Measurements from ENCODE around the gene DPP6.
"Not testable (repeated sequence)": the region's sequence is repeated elsewhere in the genome, so short reads cannot be mapped to it uniquely, and the experiment has no call there.

The DPP6 gene

DNA sequence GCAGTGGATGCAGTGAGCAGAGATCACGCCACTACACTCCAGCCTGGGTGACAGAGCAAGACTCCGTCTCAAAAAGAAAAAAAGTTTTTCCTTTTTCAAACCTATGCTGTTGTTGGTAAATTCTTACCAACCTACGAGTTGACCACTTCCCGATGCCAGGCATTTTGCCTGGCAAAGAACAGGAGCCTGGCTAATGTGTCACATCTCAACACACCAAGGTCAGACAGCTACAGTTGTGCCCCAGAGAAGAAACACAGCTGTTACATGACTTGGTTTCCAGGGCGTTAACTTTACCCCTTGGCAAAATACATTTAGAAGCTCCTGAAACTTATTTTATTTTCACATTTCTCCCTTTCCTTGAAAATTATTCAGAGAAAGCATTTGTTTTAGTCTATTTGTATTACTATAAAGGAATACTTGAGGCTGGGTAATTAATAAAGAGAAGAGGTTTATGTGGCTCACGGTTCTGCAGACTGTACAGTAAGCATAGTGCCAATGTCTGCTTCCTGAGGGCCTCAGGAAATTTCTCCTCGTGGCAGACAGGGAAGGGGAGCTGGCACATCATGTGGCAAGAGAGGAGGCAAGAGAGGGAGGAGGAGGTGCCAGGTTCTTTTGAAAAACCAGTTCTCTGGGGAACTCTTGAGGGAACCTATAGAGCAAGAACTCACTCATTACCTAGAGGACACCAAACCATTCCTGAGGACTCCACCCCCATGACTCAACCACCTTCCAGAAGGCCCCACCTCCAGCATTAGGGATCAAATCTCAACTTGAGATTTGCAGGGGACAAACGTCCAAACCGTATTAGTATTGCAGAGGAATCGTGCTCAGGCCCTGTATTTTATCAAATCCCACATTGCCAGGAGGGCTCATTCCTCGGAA, 867.4 kb downstream of the DPP6 start:
- DNase-seq: no peak

DNA sequence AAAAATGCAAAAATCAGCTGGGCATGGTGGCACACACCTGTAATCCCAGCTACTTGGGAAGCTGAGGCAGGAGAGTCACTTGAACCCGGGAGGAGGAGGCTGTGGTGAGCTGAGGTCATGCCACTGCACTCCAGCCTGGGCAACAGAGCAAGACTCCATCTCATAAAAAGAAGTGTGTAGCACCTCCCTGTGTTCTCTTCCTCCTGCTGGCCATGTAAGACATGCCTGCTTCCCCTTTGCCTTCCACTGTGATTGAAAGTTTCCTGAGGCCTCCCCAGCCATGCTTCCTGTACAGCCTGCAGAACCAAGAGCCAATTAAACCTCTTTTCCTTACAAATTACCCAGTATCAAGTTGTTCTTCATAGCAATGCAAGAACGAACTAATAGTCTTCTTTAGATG, 870.3 kb downstream of the DPP6 start:
- DNase-seq: not testable (repeated sequence)

DNA sequence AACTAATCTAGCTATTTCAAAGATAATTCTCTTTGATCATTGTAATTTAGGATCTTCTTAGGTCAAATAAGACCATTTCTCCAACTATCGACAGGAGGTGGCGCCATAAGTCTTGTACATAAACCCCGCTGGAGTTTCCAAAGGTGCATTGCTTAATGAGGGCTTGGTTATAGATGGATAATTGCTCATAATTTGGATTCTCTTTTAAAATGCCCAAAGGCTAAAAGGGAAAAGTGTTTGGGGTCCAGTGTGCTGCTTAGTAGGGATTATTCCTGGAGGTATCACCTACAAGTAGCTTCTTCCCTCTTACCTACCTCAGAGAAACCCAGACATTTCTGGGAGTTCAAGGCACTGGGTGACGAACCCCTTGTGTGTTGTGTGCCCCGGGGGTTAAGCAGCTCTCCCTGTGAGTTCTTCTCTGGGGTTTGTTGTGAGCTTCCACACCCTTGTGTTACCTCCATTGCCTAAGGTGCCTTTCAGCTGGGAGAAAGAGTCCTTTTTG, 875.5 kb downstream of the DPP6 start:
- DNase-seq: peak; percentile 93

- peak; percentile 98 for DNase-seq
Measured at GRCh38 chr7:154928136-154929005, 876.2 kb downstream of the DPP6 start.

- DNase-seq: no peak
Measured at GRCh38 chr7:154929006-154929726, 877.0 kb downstream of the DPP6 start.

DNA sequence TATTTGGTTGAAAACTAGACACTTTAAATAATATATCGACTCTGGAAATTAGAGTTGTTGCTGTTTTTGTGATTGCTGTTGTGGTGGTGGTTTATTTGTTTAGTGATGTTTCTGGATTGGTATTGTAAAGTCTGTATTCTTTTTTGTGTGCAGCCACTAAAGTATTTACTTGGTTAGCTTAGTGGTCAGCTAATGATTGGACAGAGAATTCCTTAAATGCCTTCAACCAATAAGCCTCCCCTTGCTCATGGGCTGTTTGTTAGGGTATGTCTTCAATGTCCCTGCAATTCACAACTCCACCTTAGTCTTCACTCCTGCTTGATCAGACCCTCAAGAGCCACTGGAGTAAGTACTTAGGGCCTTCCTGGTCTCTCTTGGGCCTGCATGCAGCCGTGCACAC, 879.7 kb downstream of the DPP6 start:
- DNase-seq: no peak

DNA sequence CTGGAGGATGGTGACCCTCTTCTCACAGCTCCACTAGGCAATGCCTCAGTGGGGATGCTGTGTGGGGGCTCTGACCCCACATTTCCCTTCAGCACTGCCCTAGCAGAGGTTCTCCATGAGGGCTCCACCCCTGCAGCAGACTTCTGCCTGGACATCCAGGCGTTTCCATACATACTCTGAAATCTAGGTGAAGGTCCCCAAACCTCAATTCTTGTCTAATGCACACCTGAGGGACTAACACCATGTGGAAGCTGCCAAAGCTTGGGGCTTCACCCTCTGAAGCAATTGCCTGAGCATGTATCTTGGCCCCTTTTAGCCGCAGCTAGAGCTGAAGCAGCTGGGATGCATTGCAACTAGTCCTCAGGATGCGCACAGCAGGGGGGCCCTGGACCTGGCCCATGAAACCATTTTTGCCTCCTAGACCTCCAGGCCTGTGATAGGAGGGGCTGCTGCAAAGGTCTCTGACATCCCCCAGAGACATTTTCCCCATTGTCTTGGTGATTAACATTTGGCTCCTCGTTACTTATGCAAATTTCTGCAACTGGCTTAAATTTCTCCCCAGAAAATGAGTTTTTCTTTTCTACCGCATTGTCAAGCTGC, 882.3 kb downstream of the DPP6 start:
- not testable (repeated sequence) for DNase-seq

GRCh38 chr7:154937837-154938236, 885.6 kb downstream of the DPP6 start:
- DNase-seq: no peak

GRCh38 chr7:154942691-154943090, 890.5 kb downstream of the DPP6 start:
- no peak for DNase-seq
